GM12873 (cell line): Measurements from ENCODE around the gene CDH12.

ENCODE experiments used
- TF ChIP-seq, protein P1 (sequence below): IDR thresholded peaks from 2 replicates; pipeline ENCODE4 v1.5.1; 2012; ENCODE audit warnings: low read depth, mild to moderate bottlenecking, moderate library complexity, low read length, control low read depth; ENCODE audit not compliant: insufficient read depth; ENCODE audit errors: missing control alignments

CDH12 gene

DNA sequence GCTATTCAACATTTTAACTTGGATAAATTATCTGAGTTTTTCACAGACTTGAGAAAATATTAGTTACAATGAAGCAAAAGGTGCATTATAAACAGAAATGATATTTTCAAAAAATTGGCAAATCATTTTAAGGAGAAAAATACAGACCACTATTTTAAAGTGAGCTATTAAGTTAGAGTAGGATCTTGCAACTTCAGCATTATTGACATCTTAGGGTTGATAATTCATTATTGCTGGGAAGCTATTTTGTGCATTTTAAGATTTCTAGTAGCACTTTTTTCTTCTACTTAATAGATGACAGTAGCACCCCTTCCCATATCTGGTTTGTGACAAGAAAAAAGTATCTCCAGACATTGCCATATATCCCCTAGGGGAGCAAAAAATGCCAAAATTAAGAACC is 774.1 kb downstream of the CDH12 start:
- TF ChIP-seq, protein P1, sequence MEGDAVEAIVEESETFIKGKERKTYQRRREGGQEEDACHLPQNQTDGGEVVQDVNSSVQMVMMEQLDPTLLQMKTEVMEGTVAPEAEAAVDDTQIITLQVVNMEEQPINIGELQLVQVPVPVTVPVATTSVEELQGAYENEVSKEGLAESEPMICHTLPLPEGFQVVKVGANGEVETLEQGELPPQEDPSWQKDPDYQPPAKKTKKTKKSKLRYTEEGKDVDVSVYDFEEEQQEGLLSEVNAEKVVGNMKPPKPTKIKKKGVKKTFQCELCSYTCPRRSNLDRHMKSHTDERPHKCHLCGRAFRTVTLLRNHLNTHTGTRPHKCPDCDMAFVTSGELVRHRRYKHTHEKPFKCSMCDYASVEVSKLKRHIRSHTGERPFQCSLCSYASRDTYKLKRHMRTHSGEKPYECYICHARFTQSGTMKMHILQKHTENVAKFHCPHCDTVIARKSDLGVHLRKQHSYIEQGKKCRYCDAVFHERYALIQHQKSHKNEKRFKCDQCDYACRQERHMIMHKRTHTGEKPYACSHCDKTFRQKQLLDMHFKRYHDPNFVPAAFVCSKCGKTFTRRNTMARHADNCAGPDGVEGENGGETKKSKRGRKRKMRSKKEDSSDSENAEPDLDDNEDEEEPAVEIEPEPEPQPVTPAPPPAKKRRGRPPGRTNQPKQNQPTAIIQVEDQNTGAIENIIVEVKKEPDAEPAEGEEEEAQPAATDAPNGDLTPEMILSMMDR, result no peak

DNA sequence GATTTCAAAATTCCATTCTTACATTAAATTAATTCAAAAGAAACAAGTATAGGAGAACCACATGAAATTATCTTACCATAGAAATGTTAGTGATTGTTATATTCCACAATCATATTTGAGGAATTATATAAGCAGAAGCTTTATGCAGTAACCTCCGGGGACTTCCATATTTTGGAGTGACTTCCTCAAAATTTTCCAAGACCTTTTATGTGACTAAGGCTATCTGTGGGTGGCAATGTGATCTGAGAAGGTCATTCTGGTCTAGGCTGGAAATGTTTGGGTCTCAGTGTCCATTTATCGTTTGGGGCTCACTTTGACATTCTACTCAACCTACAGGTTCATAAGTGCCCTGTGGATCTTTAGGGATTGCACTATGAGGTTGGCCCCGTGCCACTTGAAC is 776.6 kb downstream of the CDH12 start:
- TF ChIP-seq, protein P1, result no peak

DNA sequence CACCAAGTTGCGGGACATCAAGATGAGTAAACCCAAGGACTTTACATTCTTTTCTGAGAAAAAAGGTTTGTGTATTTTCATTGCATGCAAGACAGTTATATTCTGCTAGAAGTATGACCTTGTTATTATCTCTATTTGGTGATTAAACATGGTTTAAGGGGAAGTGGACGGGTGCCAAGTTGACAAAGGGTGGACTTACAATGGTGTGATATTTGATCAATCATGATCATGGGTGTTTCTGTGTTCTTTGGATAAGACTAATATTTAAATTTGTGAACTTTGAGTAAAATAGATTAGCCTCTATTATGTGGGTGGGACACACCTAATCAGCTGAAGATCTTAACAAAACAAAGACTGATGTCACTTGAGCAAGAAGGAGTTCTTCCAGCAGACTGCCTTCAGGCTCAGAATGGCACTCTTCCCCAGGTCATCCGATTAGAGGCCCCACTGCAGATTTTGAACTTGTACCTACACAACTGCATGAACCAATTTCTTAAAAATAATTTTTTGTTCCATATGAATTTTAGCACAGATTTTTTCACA is 782.9 kb downstream of the CDH12 start:
- TF ChIP-seq, protein P1, result no peak

DNA sequence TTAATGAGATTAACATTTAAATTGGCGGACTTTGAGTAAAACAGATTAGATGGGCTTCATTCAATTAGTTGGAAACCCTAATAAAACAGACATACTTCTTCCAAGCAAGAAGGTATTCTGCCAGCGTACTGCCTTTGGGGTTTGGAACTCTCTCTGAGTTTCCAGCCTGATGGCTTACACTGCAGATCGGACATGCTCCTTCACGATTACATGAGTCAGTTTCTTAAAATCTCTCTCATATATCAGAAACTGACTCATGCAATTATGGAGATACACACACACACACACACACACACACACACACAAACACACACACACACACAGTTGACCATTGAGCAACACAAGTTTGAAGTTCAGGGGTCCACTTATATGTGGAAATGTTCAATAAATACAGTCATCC is 789.4 kb downstream of the CDH12 start:
- TF ChIP-seq, protein P1, result no peak

DNA sequence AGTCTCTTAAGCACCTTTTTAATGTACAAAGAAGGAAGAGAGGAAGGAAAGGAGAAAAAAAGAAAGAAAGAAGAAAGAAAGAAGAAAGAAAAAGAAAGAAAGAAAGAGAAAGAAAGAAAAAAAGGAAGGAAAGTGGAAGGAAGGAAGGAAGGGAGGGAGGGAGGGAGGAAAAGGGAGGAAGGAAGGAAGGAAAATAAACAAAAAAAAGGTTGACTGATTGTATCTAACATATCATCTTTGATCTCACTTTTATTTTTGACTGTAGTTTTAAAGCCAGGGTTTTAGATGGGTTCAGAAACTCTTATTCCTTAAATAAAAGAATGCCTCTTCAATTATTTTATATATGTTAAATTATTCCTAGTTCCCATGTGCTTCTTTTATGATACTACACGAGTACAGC is 794.5 kb downstream of the CDH12 start:
- TF ChIP-seq, protein P1, result no peak

DNA sequence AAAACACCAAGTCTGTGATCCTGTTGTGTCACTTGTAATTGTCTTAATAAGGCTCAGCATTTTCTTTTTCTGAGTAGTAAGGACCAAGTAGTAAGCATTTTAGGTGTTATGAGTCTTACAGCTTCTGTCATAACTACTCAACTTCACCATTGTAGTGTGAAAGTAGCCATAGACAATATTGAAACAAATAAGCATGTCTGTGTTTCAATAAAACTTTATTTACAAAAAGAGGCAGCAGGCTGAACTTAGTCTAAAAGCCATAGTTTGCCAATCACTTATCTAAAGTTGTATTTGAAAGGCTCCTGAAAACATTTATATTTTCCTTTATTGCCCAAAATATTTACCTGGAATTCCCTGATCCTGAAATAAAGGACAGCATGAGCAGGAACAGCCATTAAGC is 796.1 kb downstream of the CDH12 start:
- TF ChIP-seq, protein P1, result no peak

DNA sequence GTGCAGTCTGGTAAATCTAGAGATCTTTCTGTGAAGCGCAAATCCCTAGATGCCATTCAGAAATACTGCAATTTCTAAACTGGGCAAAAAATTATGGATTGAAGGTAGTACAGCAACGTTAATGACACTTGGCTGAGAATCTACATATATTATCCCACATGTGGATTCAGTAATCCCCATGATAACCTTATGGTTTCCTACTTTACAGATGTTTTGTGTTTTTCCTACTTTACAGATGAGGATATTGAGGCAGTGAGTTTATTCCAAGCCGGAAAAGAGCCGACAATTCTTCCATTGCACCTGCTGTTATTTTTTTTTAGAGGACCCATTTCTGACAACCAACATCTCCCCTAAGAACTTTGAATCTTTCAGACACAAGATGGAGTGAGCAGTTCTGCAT is 796.5 kb downstream of the CDH12 start:
- TF ChIP-seq, protein P1, result no peak
